HepG2 (cell line): ENCODE results near the gene STX2.

ENCODE experiments used
- EZH2 ChIP-seq: conservative IDR thresholded peaks from 2 replicates; pipeline ENCODE4 v1.6.1; 2012; ENCODE audit warnings: mild to moderate bottlenecking, low read depth, low read length, moderate library complexity
- ZNF382 ChIP-seq: sonication (generic); formaldehyde crosslinking; IDR thresholded peaks from 2 replicates; pipeline ENCODE4 v1.5.0; 2020; ENCODE audit warnings: missing genetic modification reagents, mild to moderate bottlenecking, borderline replicate concordance
- ZNF768 ChIP-seq: sonication (generic); formaldehyde crosslinking; IDR thresholded peaks from 2 replicates; pipeline ENCODE4 v1.4.0; 2020; ENCODE audit warnings: missing genetic modification reagents
- TF ChIP-seq, protein P1 (sequence below): sonication (generic); formaldehyde crosslinking; IDR thresholded peaks from 2 replicates; pipeline ENCODE4 v1.5.0; 2020; ENCODE audit warnings: mild to moderate bottlenecking, missing genetic modification reagents, moderate library complexity

DNA sequence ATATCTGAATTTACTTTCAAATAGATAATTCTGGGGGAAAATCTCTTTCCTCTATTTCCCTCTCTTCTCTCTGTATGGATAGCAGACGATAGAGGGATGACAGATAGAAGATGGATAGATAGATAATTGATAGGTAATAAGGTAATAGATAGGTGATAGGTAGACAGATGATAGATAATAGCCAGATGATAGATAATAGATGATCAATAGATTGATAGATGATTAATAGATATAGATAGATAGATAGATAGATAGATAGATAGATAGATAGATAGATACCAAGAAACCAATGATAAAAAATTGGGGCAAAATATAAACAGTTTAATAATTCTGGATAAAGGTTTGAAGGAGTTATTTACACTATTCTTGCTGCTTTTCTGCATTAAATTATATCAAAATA, 96.3 kb downstream of the STX2 start:
- TF ChIP-seq ZNF768 (CRISPR knock-in tag) (no peak), ZNF382 (no peak), EZH2 (no peak)
- TF ChIP-seq, protein P1, sequence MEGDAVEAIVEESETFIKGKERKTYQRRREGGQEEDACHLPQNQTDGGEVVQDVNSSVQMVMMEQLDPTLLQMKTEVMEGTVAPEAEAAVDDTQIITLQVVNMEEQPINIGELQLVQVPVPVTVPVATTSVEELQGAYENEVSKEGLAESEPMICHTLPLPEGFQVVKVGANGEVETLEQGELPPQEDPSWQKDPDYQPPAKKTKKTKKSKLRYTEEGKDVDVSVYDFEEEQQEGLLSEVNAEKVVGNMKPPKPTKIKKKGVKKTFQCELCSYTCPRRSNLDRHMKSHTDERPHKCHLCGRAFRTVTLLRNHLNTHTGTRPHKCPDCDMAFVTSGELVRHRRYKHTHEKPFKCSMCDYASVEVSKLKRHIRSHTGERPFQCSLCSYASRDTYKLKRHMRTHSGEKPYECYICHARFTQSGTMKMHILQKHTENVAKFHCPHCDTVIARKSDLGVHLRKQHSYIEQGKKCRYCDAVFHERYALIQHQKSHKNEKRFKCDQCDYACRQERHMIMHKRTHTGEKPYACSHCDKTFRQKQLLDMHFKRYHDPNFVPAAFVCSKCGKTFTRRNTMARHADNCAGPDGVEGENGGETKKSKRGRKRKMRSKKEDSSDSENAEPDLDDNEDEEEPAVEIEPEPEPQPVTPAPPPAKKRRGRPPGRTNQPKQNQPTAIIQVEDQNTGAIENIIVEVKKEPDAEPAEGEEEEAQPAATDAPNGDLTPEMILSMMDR = no peak
